Brain microvascular endothelial cell (primary cell): ENCODE data around the gene TBC1D22B.
"Not testable (repeated sequence)": the region's sequence is repeated elsewhere in the genome, so short reads cannot be mapped to it uniquely, and the experiment has no call there.

Experiments
- DNase-seq: peaks from one replicate; pipeline ENCODE4 v3.0.0-alpha.2; 2020
- H3K27ac ChIP-seq: fragments of 250-450 bp; sonication (Bioruptor Pico); 2 replicates; pipeline ENCODE4 v1.5.1; 2020; ENCODE audit warnings: mild to moderate bottlenecking, moderate library complexity
- H3K27me3 ChIP-seq: fragments of 250-450 bp; sonication (Bioruptor Pico); replicated peaks from 2 replicates; pipeline ENCODE4 v1.5.1; 2020; ENCODE audit warnings: mild to moderate bottlenecking
- H3K36me3 ChIP-seq: fragments of 250-450 bp; sonication (Bioruptor Pico); replicated peaks from 2 replicates; pipeline ENCODE4 v1.5.1; 2020; ENCODE audit warnings: mild to moderate bottlenecking
- H3K4me3 ChIP-seq: 2 replicates; pipeline ENCODE4 v1.5.1; 2011; ENCODE audit warnings: low read depth, mild to moderate bottlenecking, control low read depth, low read length, moderate library complexity
- CTCF ChIP-seq: IDR thresholded peaks from 2 replicates; pipeline ENCODE4 v1.5.1; 2011; ENCODE audit warnings: low read depth, mild to moderate bottlenecking, moderate library complexity, low read length, control low read depth, inconsistent platforms; ENCODE audit errors: missing control alignments
- in situ Hi-C: cut with HindIII; loops from 2 replicates; pipeline ENCODE4 v1.10.0; 2017; ENCODE audit warnings: low sequenced_read_pairs, low pct_ligation_motif_present

The TBC1D22B gene

GRCh38 chr6:37338745-37339255 is 81.2 kb downstream of the TBC1D22B start:
- no peak for TF ChIP-seq CTCF
- Histone ChIP-seq H3K27me3 (no peaks in the 10 kb centered on the region), H3K4me3 (no peak overlapping the region), H3K27ac (no peak overlapping the region), H3K36me3 (no peaks in the 10 kb centered on the region)
- in situ Hi-C loops = no loop called here
- DNase-seq = no peak

- in situ Hi-C loops = no loop called here
- H3K27ac ChIP-seq = no peak overlapping the region
- no peaks in the 10 kb centered on the region for H3K36me3 ChIP-seq
- H3K4me3 ChIP-seq = no peak overlapping the region
- no peaks in the 10 kb centered on the region for H3K27me3 ChIP-seq
- no peak for DNase-seq
- TF ChIP-seq CTCF = no peak
Measured at GRCh38 chr6:37339741-37340638, 82.4 kb downstream of the TBC1D22B start.

GRCh38 chr6:37340639-37340943 is 83.0 kb downstream of the TBC1D22B start:
- Histone ChIP-seq H3K4me3 (no peak overlapping the region), H3K36me3 (no peaks in the 10 kb centered on the region), H3K27ac (no peak overlapping the region), H3K27me3 (no peaks in the 10 kb centered on the region)
- DNase-seq = no peak
- TF ChIP-seq CTCF = no peak
- in situ Hi-C loops = no loop called here

GRCh38 chr6:37343248-37343647 is 85.7 kb downstream of the TBC1D22B start:
- no peak for TF ChIP-seq CTCF

GRCh38 chr6:37344308-37344707 is 86.7 kb downstream of the TBC1D22B start:
- DNase-seq = no peak
- no peak for TF ChIP-seq CTCF
- in situ Hi-C loops = no loop called here

More at GRCh38 chr6:37343248-37343647, 85.7 kb downstream of the TBC1D22B start:
- no peaks in the 10 kb centered on the region for H3K36me3 ChIP-seq
- no peaks in the 10 kb centered on the region for H3K27me3 ChIP-seq
- no peak overlapping the region for H3K27ac ChIP-seq
- H3K4me3 ChIP-seq = no peak overlapping the region
- in situ Hi-C loops = no loop called here
- DNase-seq = no peak

GRCh38 chr6:37345804-37346203 is 88.2 kb downstream of the TBC1D22B start:
- H3K27ac ChIP-seq, H3K27me3 ChIP-seq, DNase-seq, H3K4me3 ChIP-seq, H3K36me3 ChIP-seq, in situ Hi-C loops: not testable (repeated sequence)

More at GRCh38 chr6:37344308-37344707, 86.7 kb downstream of the TBC1D22B start:
- no peak overlapping the region for H3K27ac ChIP-seq
- no peak overlapping the region for H3K4me3 ChIP-seq
- H3K36me3 ChIP-seq = no peaks in the 10 kb centered on the region
- H3K27me3 ChIP-seq = no peaks in the 10 kb centered on the region
